22Rv1 (cell line): ENCODE data around the gene JUP.

Experiments used
- H3K27ac ChIP-seq: fragments of 450-650 bp; 2 replicates; pipeline ENCODE4 v1.5.1; 2017
- CTCF ChIP-seq: fragments of 450-650 bp; IDR thresholded peaks from 2 replicates; pipeline ENCODE4 v1.5.1; 2017; ENCODE audit warnings: mild to moderate bottlenecking
- ZFX ChIP-seq: fragments of 450-650 bp; IDR thresholded peaks from 2 replicates; pipeline ENCODE4 v1.6.1; 2017; ENCODE audit warnings: antibody characterized with exemption, borderline replicate concordance

Gene JUP

GRCh38 chr17:41734949-41735313 lies 51.6 kb downstream of the JUP start:
- peak overlapping the region; percentile 42; the same call in 1 of the 2 replicates for H3K27ac ChIP-seq
- no peak for TF ChIP-seq ZFX
- 0 out of 2 replicates have a peak, but pooled peaks have one; percentile 3 for TF ChIP-seq CTCF

GRCh38 chr17:41734139-41734948 lies 52.2 kb downstream of the JUP start, which contains the start of gene HAP1:
HAP1 (minus strand) TSS chr17:41734643; CDS start chr17:41734634, 9 bp downstream.
- H3K27ac ChIP-seq = peak within 1 kb of the TSS; percentile 42; the same call in 1 of the 2 replicates
- TF ChIP-seq ZFX (no peak), CTCF (no peak)

GRCh38 chr17:41733348-41734138 lies 53.0 kb downstream of the JUP start:
- no peak for TF ChIP-seq CTCF
- TF ChIP-seq ZFX = no peak
- no peak overlapping the region for H3K27ac ChIP-seq

- no peak overlapping the region for H3K27ac ChIP-seq
- no peak for TF ChIP-seq CTCF
- TF ChIP-seq ZFX = no peak
Measured at GRCh38 chr17:41731836-41732235, 54.7 kb downstream of the JUP start.

GRCh38 chr17:41730479-41730878 lies 56.0 kb downstream of the JUP start:
- no peak overlapping the region for H3K27ac ChIP-seq
- no peak for TF ChIP-seq CTCF
- no peak for TF ChIP-seq ZFX

GRCh38 chr17:41728056-41728455 lies 58.5 kb downstream of the JUP start:
- TF ChIP-seq CTCF (no peak), ZFX (no peak)
- no peak overlapping the region for H3K27ac ChIP-seq

- no peak for TF ChIP-seq CTCF
- TF ChIP-seq ZFX = no peak
- H3K27ac ChIP-seq = no peak overlapping the region
Measured at GRCh38 chr17:41725134-41725533, 61.4 kb downstream of the JUP start.
